ENCODE data around the gene HM13. TPM values are rescaled to one million over a fixed set of nuclear protein-coding genes. Genes with fewer than 3 reads are reported as not detected.

Gene HM13
- total and polyA plus RNA-seq, 2 of the 13 experiments (the other 11 are each of a cell fraction or from before 2014, with no cell fraction given), result 118 to 243 TPM

GRCh38 chr20:31605031-31605901, 91.0 kb downstream of the HM13 start, which contains the start of gene ID1 (continued):
- TF ChIP-seq ZNF407 (CRISPR knock-in tag; IDR thresholded peaks at IDR 0.05; ENCODE audit: not compliant biosample characterization) (peak; percentile 97), AGO1 (IDR thresholded peaks at IDR 0.05; ENCODE audit: low read depth, low read length, poor library complexity, severe bottlenecking) (peak; percentile 89), ZKSCAN5 (CRISPR knock-in tag; IDR thresholded peaks at IDR 0.05) (no peak), ZFYVE20 (CRISPR knock-in tag; IDR thresholded peaks at IDR 0.05; ENCODE audit: borderline replicate concordance, low read depth) (peak; percentile 84), MIER2 (CRISPR knock-in tag; IDR thresholded peaks at IDR 0.05) (peak; percentile 69; the same call in 1 of the 2 replicates), BCL3 (CRISPR knock-in tag; IDR thresholded peaks at IDR 0.05) (peak; percentile 96), CCDC6 (CRISPR knock-in tag; IDR thresholded peaks at IDR 0.05) (peak; percentile 97), MAF1 (CRISPR knock-in tag; IDR thresholded peaks at IDR 0.05; ENCODE audit: borderline replicate concordance) (0 out of 2 replicates have a peak, but pooled peaks have one; percentile 17), NKX3-1 (CRISPR knock-in tag; IDR thresholded peaks at IDR 0.05) (peak; percentile 94; the same call in 1 of the 2 replicates), REST (IDR thresholded peaks at IDR 0.05; ENCODE audit: borderline replicate concordance in 1 of 2, low read depth in 1 of 2, low read length in 2 of 2) (peak in 1 of 2 experiments; percentile 85; a peak in 2 of 4 replicates), ZNF296 (CRISPR knock-in tag; conservative IDR thresholded peaks at IDR 0.05) (peak; percentile 17; the same call in 1 of the 2 replicates), BCL6 (CRISPR knock-in tag; IDR thresholded peaks at IDR 0.05) (peak; percentile 80), NR1H2 (CRISPR knock-in tag; IDR thresholded peaks at IDR 0.05; ENCODE audit: borderline replicate concordance, low read depth) (peak; percentile 85), KDM6A (CRISPR knock-in tag; IDR thresholded peaks at IDR 0.05; ENCODE audit: low read depth) (no peak; the same call in 1 of the 2 replicates), RFX5 (IDR thresholded peaks at IDR 0.05; ENCODE audit: low read depth, low read length) (no peak)

Data from HepG2 (cell line).